Measurements from ENCODE around the gene FAM78B. TPM values are rescaled to one million over a fixed set of nuclear protein-coding genes. Genes with fewer than 3 reads are reported as not detected.

Gene FAM78B
- total RNA-seq, 1 donor from 2014 or later: 3.1 TPM

DNA sequence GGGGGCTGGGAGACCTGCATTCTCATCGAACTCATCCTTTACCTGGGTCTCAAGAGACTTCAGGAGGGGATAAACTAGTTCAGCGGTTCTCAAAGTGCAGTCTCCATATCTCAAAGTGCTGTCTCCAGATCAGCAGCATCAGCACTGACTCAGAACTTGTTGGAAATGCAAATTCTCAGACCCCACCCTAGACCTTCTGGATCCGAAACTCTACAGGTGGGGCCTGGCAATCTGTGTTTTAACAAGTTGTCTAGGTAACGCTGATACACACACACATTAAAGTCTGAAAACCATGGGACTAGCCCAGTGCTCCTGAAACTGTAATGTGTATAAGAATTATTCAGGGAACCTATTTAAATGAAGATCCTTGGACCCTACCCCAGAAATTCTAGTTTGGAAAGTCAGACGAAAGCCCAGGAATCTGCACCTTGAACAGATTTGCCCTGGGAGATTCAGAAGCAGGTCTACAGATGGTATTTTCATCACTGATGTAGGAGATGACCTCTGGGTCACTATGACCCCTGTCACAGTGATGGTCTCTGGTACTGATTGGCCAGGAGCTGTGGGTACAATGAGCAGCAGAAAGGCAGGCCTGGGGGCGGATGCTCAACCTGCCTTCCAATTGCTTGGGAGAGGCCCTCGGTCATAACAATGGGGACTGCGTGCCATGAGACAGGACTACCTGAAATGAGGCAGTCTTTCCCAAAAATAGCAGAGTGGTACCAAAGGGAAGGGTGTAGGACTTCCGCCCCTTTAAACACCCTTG lies 127.2 kb downstream of the FAM78B start:
- Mint-ChIP-seq H3K9me3 (ENCODE audit: low read depth) (no peaks in the 10 kb centered on the region), H3K4me3 (ENCODE audit: low read depth) (no peak overlapping the region), H3K4me1 (ENCODE audit: low read depth) (peaks cover 2% of the 10 kb centered on the region), H3K36me3 (ENCODE audit: insufficient read depth) (no peaks in the 10 kb centered on the region), H3K27me3 (peaks cover 86% of the 10 kb centered on the region), H3K27ac (no peak overlapping the region)
- TF ChIP-seq, protein P1, sequence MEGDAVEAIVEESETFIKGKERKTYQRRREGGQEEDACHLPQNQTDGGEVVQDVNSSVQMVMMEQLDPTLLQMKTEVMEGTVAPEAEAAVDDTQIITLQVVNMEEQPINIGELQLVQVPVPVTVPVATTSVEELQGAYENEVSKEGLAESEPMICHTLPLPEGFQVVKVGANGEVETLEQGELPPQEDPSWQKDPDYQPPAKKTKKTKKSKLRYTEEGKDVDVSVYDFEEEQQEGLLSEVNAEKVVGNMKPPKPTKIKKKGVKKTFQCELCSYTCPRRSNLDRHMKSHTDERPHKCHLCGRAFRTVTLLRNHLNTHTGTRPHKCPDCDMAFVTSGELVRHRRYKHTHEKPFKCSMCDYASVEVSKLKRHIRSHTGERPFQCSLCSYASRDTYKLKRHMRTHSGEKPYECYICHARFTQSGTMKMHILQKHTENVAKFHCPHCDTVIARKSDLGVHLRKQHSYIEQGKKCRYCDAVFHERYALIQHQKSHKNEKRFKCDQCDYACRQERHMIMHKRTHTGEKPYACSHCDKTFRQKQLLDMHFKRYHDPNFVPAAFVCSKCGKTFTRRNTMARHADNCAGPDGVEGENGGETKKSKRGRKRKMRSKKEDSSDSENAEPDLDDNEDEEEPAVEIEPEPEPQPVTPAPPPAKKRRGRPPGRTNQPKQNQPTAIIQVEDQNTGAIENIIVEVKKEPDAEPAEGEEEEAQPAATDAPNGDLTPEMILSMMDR (IDR thresholded peaks at IDR 0.05; ENCODE audit: unreplicated experiment): no peak
- DNase-seq (ENCODE audit: low spot score, unreplicated experiment): no peak

DNA sequence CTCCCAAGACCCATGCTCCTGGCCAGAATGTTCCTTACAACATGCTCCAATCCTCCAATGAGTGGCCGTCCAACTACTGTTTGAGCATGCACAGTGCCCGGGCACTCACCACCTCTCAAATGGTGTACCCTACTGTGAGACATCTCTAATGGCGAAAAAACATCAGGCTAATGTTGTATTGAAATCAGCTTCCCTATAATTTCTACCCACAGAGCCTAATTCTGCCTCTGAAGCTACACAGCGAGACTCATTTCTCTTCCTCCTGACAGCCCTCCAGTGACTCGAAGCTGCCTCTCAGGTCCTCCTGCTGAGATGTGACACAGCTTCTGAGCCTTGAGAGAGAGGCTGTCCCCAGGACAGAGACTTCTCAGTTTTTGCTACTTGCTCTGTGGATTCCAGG lies 130.7 kb downstream of the FAM78B start:
- TF ChIP-seq, protein P1 (IDR thresholded peaks at IDR 0.05; ENCODE audit: unreplicated experiment): no peak
- no peak for DNase-seq (ENCODE audit: low spot score, unreplicated experiment)
- H3K36me3 Mint-ChIP-seq (ENCODE audit: insufficient read depth): no peaks in the 10 kb centered on the region
- H3K9me3 Mint-ChIP-seq (ENCODE audit: low read depth): no peaks in the 10 kb centered on the region
- H3K27ac Mint-ChIP-seq: no peak overlapping the region
- no peak overlapping the region for H3K4me3 Mint-ChIP-seq (ENCODE audit: low read depth)
- peaks cover 79% of the 10 kb centered on the region for H3K27me3 Mint-ChIP-seq
- H3K4me1 Mint-ChIP-seq (ENCODE audit: low read depth): peaks cover 22% of the 10 kb centered on the region

DNA sequence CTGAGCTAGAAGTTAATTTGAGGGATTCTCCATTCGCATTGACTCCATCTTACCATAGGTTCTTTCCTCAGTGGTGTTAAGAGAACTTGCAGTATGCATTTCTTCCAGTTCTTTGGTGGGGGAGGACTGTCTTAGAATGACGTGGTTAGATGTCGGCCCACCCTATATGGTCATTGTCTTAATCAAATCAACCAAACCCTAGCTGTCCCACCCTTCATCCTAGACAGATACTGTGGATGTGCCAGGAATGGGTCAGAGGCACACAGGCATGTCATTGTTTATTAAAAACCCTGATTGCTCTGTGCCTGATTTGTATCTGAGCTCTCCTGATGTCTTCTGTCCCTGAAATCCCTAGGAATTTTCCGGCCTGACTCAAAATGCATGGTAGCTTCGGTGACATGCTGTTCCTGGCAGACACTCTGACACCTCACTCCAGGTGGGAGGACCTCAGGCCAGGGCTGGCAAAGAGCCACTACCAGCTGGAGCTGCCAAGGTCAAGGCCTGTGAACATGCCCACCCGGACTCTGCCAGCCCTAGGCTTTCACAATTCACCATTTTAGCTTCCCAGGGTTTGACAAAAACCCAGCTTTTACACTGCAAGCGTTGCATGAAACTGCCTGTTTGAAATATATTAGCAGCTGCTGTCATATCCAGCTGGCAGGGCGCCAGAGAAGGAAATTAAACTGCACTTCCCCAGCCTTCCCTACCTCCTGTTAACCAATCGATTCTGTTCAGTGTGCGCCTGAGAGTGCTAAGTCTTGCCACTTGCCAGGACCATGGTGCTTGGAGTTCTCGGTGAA lies 134.0 kb downstream of the FAM78B start:
- H3K9me3 Mint-ChIP-seq (ENCODE audit: low read depth): no peaks in the 10 kb centered on the region
- H3K27me3 Mint-ChIP-seq: peaks cover 82% of the 10 kb centered on the region

DNA sequence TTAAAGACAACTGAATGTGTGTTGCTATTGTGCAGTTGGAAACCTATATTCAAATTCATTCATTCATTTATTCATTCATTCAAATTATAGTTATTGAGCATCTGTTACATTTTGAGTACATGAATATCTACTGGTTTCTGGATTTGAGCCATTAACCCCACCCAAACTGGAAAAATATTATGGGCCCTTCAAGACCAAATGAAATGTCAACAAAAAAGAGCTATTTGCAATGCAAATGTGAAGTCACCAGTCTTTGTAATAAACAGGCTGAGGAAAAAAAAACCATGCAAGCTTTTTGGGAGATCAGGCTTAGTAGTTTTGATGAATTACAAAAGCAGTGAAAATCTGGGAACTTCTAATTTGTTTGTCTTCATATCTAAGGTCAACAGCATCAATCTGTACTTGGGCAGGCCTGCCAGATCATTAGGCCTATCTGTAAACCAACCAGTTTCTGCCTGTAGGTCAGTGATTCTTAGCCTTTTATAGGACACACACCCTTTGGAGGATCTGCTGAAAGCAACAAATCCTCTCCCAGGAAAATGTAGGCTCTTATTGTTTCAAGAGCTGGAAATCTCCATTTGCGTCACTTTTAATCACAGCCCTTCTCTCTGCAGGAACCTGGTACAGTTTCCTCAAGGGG lies 134.7 kb downstream of the FAM78B start:
- no peak overlapping the region for H3K4me3 Mint-ChIP-seq (ENCODE audit: low read depth)
- peaks cover 81% of the 10 kb centered on the region for H3K27me3 Mint-ChIP-seq
- H3K4me1 Mint-ChIP-seq (ENCODE audit: low read depth): peaks cover 42% of the 10 kb centered on the region
- no peak for DNase-seq (ENCODE audit: low spot score, unreplicated experiment)
- H3K36me3 Mint-ChIP-seq (ENCODE audit: insufficient read depth): no peaks in the 10 kb centered on the region
- TF ChIP-seq, protein P1 (IDR thresholded peaks at IDR 0.05; ENCODE audit: unreplicated experiment): no peak
- H3K27ac Mint-ChIP-seq: no peak overlapping the region
- H3K9me3 Mint-ChIP-seq (ENCODE audit: low read depth): no peaks in the 10 kb centered on the region

More for the DNA sequence above, 134.0 kb downstream of the FAM78B start:
- Mint-ChIP-seq H3K27ac (no peak overlapping the region), H3K4me1 (ENCODE audit: low read depth) (peaks cover 37% of the 10 kb centered on the region), H3K36me3 (ENCODE audit: insufficient read depth) (no peaks in the 10 kb centered on the region), H3K4me3 (ENCODE audit: low read depth) (no peak overlapping the region)
- TF ChIP-seq, protein P1 (IDR thresholded peaks at IDR 0.05; ENCODE audit: unreplicated experiment): no peak
- no peak for DNase-seq (ENCODE audit: low spot score, unreplicated experiment)
